ENCODE data around the gene CCDC124.

DNA sequence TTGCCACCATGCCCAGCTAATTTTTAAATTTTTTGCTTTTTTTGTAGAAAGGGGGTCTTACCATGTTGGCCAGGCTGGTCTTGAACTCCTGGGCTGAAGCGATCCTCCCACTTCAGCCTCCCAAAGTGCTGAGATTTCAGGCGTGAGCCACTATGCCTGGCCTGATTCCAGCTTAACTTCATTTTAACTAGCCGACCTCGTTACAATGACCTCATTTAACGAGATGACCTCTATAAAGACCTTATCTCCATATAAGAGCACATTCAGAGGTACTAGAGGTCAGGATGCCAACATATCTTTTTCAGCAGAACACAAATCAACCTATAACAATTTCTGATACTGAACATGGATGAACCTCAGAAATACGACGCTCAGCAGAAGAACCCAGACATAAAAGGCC is 44.7 kb downstream of the CCDC124 start:
- no peak for TF ChIP-seq POLR2A (IDR thresholded peaks at IDR 0.05; ENCODE audit: low read length)
- TF ChIP-seq GATA1 (IDR thresholded peaks at IDR 0.05; ENCODE audit: low read depth, low read length), result no peak

All from erythroblast (primary cell).